ENCODE results near the gene PRKCH.
"Not testable (repeated sequence)": the region's sequence is repeated elsewhere in the genome, so short reads cannot be mapped to it uniquely, and the experiment has no call there.

Gene PRKCH

DNA sequence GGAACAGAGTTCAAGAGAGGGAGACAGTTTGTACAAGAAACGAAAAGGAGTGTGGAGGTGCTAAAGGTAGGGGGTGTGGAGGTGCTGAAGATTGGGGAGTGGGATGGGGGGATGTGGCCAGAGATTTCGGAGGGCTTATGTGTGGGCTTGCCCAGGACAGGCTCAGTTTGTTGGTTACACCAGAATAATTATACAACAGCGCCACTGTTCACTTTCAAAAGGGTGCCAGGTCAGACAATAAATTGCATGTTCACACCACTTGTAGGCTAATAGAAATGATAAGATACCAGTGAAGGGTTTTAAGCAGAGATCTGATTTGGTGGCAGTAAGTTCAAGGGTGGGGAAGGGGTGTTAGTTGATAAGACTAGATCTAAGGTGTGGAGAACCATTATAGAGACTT, 75.3 kb downstream of the PRKCH start:
- no peak for DNase-seq

DNA sequence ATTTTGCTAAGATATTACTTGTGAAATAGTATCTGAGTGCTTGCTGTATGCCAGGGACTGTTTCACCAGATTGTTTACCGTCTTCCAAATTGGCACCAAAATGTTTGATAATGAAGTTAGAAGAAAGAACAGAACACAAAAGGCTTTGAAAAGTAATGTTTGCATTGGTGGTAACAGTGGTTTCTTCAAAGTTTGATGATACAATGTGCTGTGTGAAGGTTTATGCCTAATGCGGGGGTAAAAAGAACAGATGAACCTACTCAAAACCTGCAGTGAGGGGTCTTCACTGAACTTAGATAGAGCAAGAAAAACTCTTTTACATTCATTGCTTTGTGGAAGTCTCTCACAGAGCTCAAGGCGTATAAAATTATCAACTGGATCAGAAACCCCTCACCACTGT, 76.2 kb downstream of the PRKCH start:
- DNase-seq = no peak

DNA sequence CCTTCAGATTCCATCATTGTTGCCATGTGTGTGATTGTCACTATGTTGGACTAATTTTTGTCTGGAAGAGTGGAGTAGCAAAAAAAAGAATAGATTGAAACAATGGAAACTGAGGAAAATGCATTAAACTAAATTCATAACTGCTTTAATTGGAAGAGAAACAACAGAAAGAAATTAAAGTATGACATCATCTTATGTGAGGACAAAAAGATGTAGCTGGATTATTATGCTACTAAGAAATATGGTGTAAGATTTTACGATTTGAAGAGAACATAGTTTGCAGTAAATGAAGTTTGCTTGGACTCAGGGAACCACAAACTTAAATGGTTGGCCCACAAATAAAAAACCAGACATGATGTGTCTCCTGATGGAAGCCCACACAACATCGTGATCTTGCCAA, 76.8 kb downstream of the PRKCH start:
- DNase-seq = no peak

DNA sequence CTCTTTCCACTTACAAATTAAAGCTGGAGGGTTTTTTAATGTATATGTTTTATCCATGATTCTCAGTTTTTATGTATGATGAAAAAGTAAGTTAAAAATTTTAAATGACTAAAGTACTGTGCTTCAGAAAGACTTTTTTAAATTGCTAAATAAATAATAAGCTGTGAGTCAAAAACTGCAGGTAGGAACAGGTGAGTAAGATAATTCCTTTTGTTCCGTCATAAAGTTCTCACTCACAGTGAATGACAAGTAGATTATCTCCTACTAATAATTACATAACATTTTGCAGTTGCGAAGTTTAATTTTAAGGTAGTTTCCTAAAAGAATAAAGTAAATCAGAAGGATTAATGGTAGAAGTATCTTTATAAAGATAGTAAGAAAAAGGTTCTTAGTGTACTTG, 78.0 kb downstream of the PRKCH start:
- no peak for DNase-seq

DNA sequence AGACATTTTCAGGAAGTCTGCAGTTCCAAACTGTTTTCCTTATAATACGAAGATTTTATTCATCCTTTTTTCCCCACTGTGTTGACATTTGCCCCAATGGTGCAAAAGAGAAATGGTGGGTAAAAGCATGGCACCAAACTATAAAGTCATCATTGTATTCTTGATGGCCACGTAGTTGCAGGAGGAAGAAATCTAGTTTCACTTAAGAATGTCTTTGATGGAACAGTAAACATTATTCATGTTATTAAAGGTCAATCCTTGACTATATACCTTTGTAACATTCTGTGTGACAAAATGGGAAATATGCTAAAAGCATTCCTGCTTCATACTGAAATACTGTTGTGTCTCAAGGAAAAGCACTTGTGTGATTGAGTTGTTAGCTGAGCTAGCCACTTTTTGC, 80.1 kb downstream of the PRKCH start:
- DNase-seq = no peak

DNA sequence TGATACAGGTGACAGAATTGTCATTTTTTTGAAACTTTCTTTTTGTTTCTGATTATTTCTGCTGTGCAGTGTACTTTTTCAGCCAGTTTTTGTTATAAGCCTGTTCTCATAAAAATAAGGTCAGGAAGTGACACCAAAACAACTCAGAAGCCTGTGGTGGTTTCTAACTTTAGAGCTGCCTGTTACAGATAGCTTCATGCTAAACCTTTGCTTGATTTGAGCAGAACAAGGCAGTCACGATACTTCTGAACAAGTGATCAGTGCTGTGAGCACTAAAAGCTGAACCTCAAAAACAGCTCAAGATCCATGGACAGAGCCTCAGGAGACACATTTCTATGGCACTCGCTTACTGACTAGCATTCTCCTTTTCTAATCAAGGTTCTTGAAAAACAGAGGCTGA, 82.0 kb downstream of the PRKCH start:
- no peak for DNase-seq

DNA sequence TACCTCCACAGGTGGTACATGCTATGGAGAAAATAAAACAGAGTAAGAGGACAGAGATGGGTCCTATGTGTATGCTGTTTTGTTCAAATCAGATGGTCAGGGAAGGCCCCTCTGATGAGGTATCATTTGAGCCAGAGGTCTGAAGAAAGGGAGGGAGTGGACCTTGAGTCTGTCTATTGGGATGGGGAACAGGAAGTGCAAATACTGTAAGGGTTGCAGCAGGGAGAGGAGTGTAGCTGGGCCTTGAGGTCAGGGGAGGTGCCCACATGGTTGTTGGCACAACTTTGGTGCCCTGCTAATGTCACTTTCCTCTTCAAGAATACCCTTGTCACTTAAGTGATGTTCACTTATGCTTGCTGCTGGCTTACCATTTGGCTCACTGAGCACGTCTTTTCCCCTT, 83.3 kb downstream of the PRKCH start:
- DNase-seq = no peak

DNA sequence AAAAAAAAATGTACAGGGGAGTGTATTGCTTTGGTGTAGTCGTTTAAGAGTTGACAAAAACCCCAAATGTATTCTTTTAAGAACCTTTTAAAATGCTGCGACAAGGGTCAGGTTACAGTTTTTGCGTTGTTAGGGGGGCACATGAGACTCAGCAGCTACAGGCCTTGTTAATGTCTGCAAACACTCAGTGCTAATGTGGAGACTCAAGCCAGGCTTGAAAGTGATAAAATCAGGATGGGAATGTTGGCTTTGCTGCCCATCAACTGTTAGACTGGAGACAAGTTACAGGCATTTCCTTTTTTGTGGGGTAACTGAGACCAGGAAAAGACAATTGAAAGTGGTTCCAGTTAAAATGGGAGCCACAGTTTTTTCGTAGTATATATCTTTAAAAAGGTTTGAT, 84.8 kb downstream of the PRKCH start:
- no peak for DNase-seq

DNA sequence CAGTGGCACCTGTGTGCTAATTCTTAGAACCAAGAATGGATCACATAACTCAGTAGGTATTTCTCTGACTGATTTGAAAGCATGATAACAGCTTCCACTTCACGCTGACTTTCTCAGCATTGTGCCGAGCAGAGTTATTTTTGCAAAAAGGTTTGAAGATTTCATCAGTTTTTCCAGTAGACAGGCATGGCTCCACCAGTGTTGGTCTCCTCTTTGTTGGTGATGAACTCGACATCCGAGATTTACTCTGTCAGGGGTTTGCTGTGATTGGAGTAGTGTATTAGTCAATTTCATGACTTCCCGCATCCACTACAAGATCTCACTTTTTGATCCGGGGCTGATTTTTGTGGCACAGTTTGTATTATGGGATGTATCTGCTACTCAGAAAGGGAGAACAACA, 85.3 kb downstream of the PRKCH start:
- no peak for DNase-seq

DNA sequence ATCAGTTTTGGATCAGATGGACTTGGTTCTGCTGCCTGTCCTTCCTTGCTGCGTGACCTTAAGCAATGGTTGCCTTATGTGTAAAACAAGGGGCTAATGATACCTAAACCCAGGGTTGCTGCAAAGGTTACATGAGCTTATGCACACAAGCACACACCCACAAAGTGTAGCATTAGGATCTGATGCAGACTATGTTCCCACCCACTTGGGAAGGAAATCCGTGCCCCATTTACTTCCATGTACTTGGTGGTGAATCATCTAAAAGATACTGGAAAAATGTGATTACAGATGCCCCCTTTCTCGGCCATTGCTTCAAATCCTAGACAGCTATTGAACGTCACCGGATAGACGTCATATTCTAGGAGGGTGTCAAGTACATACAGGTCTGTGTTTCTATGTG, 87.1 kb downstream of the PRKCH start:
- no peak for DNase-seq

DNA sequence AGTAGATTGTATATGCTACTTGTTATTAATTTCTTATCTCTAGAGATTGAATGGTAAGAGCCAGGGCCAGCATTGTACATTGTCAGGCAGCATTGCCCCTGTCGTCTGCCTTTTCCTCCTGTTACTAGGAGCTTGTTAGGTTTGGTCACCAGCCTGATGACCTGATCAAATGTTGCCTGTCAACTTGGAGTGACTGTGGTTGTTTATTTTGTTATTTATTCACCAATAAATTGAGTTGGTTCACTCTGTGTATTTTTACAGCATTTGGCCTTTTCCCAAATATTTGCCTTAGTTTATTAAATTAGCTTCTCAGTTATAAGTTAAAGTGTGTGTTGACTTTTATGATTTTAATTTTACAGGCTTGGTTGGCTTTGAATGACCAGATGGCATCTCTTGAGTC, 88.4 kb downstream of the PRKCH start:
- DNase-seq = no peak

DNA sequence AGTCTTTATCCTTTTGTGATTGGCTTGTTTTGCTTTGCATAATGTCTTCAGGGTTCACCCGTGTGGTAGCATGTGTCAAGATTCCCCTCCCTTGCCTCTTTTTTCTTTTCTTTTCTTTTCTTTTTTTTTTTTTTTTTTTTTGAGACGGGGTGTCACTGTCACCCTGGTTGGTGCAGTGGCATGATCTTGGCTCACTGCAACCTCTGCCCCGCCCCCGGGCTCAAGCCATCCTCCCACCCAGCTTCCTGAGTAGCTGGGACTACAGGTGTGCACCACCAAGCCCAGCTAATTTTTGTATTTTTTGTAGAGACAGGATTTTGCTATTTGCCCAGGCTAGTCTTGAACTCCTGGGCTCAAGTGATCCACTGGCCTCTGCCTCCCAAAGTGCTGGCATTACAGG, 94.6 kb downstream of the PRKCH start:
- DNase-seq = not testable (repeated sequence)

DNA sequence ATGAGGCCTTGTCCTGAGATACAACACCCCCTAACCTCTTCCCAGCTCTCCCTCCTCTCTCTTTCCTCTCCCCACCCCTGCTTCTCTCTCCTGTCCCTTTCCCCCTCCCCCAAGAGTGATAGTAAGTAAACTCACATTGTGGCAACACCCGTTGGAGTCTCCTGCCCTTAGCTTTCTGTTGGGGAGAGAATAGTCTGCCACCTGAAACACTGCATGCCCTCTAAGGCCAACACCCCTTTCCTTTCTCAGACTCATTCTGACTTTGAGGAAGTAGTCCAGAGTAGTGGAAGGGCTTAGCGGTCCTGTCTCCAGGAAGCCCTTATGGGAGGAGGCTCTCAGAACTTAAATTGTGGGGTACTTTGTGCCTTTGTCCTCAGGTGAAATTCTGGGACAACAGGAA, 95.2 kb downstream of the PRKCH start:
- no peak for DNase-seq

DNA sequence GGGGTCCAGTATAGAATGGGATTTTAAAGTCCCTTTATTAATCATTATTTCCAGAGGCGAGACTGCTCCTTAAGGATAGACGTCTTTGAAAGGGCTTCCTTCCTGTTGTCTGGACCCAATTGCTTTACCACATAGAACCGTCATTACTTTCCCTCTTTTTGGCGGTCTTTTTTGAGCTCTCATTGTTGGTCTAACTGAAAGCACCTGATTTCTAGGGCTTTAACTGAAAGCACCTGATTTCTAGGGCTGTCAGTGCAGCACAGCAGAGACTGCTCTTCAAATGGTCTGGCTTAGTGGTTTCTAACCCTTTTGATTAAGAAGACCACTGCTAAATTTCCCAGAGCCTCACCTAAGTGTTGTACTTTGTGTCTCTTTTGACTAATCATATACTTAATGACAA, 95.8 kb downstream of the PRKCH start:
- DNase-seq = no peak

DNA sequence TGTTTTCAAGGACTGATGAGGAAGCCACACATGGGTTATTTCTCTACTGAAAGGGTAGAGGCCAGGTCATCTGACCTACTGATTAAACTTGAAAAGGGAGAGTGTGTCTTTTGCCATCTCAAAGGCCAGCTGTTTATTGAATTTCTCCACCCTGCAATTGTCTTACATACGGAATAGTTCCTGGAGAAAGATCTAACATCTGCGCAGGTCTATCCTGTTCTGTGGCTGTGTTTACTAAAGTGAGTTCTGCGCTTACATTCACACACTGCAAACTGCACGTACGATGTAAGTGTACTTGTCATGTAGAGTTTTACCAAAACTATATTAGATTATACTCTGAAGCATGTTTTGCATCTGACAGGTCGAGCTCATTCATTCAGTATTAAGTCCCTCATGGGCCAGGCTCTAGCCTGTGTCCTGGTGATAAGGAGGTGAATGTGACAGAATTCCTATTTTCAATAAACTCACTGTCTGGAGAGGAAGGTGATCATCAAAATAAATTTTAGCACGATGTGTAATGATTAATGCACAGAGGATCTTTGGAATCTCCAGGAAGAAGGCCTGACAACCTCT, 96.6 kb downstream of the PRKCH start:
- no peak for DNase-seq

DNA sequence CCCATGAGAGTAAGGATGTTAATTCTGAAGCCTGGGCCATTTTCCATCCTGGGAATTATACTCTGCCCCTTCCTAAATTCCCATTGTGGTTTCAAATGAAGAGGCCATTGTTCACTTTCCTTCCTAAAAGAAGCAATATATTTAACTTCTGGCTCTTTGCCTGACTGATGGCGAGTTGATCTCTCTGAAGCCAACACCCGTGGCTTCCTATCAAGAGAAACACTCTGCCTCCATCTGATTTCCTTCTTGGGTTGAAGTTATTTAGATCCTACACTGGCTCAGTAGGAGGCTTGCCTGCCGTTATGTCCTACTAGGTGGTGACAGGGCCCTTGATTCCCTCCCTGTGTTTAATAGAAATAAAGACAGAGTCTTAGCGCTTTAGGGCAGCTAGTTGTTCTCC, 97.4 kb downstream of the PRKCH start:
- no peak for DNase-seq

DNA sequence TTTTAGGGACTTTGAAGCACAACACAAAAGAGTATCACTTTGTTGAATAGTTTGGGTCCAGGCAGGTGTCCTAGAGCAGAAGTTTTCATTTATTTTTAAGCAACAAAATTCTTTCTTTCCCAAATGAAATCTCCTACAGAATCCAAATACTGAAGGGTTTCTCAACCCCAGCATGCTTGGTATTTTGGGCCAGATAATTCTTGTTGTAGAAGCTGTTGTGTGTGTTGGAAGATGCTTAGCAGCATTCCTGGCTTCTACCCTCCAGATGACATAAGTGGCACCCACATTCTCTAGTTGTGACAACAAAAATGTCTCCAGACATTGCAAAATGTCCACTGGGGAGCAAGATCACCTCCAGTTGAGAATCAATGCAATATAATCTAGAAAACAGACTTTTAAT, 97.8 kb downstream of the PRKCH start:
- DNase-seq = no peak

DNA sequence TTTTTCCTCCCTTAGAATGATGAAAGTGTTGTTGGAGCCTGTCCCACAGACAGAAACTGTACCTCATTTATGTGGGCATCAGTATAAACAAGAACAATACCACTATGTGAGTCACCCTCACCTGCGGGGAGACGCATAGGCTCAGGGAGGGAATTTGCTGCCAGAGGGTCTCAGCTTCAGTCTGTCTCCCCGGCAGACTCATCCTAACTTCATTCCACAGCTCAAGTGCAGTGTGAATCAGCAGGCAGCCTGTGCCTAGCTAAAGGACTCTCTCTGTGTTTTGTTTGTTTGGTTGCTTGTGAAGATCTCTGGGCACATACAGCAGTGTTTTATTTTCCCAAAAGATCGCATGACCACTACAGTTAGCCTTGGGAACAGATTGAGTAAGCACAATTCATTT, 98.9 kb downstream of the PRKCH start:
- no peak for DNase-seq

DNA sequence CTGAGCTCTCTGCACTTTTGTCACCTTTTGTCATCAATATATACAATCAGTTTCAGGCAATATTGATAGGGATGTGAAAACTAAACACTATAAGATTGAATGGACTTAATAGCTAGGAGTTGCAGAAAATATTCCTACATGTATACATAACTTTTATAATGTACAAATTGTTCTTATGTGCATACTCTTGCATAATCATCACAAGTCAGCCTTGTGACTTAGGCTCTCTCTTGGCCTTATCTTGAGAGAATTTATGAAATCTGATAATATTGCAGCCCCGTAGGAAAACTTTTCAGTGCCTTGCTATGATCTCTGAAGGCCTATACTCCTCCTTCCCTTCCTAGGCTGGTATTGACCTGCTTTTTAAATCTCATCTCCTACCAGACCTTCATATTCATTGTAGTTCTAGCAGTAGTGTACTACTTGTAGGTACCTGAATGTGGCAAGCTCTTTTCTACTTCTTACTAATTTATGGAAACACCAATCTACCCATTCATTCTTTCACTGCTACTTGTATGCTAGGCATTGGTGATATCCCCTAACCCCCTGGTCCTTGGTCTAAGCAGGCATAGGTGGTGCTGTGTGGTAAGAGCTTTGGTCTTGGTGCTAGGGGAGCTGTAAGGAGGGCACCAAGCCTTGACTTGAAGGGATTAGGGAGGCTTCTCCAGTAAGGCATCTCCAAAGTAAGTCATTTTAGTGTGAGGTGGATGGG, 100.0 kb downstream of the PRKCH start:
- DNase-seq = no peak

DNA sequence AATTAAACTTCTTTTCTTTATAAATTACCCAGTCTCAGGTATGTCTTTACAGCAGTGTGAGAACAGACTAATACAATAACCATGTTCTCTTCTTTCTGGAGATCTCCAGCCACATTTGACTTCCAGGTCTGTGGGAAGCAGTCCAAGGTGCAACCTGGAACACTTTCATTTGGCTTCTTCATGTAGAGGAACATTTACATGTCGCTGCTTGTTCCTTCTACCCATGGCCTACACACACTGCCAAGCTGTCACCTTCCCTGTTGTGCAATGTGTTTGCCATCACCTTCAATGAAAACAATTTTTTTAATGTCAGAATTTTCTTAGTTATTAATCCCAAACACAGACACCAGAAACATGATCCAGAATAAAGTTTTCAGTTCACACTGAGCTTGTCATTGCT, 104.7 kb downstream of the PRKCH start:
- DNase-seq = no peak

DNA sequence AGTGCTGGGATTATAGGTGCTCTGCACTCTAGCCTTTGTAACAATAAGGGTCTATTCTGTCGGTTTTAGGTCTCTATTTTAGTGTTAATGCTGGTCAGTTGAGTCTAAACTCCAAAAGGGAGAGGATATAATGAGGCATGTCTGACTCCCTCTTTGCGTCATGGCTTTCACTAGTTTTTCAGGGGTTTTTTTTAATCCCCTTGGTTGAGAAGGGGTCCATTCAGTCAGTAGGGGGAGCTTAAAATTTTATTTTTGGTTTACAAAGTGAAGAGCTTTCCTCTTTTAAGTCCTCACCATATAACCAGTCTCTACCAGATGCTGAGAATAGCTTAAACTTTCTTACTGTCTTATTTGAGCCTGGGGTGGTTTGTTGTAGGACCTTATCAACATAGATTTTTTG, 106.9 kb downstream of the PRKCH start:
- no peak for DNase-seq

DNA sequence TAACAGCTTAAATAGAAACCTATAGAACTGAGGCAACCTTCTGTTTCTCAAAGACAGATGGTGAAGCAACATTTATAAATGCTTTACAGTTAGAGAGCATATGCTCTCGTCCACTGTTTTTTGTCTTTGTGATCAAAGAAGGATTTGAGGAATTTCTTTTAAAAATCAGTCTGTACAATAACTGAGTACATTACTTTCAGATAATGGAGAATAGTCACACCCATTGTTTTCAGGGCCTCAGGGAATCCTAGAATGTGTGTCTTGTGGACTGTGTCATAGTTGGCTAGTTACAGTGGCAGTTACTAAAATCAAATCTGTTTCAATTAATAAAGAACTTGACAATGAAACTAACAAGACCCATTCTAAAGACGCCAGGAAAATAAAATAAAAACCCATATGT, 107.9 kb downstream of the PRKCH start:
- DNase-seq = no peak

DNA sequence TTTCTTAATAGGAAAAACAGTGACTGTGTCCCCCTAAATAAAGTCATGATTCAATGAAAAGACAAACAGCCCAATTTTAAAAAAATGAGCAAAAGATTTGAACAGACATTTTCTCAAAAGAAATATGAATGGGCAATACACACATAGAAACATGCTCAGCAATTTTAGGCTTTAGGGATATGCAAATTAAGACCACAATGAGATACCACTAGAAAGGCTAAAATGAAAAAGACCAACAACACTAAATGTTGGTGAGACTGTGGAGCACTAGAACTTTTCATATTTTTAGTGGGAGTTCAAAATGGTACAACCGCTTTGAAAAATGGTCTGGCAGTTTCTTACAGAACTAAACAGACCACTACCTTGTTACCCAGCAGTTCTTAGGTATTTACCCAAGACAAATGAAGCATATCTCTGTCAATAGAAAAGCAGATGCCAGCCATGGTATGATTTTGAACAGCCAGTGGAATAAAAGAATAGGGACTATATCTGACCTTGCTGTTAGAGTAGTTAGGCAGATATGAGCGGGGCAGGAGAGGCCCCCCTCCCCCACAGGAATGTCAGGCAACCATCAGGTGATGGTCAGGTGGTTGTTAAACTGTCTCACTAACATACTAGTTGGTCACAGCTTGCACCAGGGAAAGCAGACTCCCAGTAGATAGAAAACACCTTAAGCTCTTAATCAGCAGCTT, 108.8 kb downstream of the PRKCH start:
- DNase-seq = no peak

DNA sequence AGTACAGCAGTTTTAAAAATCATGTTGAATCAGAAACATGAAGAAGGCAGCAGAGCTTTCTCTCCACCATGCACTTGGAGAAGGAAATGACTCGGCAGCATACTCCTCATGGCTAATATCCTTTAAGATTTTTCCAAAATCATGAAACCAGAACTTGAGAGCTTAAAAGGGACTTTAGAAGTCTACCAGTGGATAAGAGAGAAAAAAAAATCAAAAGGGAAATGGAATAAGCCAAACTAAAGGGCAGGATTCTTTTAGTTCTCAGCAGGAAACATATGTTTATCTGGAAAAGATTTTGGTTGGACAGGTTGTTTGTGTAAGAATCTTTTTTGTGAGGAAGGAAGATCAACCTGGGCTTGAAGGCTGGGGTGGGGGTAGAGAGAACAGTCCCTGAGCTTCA, 111.8 kb downstream of the PRKCH start:
- DNase-seq = no peak

DNA sequence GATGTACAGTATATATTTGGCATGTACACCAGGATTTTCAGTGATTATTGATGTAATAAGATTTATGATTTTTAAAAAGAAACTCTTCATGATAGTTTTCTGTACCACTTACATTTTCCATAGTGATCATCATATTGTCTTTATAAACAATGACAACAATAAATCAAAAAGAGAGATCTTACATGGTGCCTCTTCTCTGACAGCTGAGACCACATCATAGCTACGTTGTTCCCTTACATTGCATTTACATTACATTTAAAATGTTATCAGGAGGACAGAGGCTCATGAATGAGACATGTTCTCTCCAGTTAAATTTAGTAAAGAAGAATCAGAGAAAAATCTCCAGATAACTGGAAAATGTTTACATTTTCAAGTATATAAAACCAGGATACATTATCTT, 112.4 kb downstream of the PRKCH start:
- no peak for DNase-seq

Data from CD4-positive, alpha-beta T cell treated with Interferon gamma for 1 hour (primary cell).